Mucosa of stomach (tissue), 1 donor: ENCODE measurements around the gene HYAL2.

Experiments used
- H3K27me3 ChIP-seq: one replicate; pipeline ENCODE4 v1.7.0; 2013; ENCODE audit warnings: mild to moderate bottlenecking, low read length; ENCODE audit not compliant: control insufficient read depth, insufficient read depth
- H3K36me3 ChIP-seq: one replicate; pipeline ENCODE4 v1.7.0; 2013; ENCODE audit warnings: low read length; ENCODE audit not compliant: control insufficient read depth, insufficient read depth
- H3K4me1 ChIP-seq: one replicate; pipeline ENCODE4 v1.7.0; 2013; ENCODE audit warnings: mild to moderate bottlenecking, low read length; ENCODE audit not compliant: control insufficient read depth, insufficient read depth
- H3K4me3 ChIP-seq: one replicate; pipeline ENCODE4 v1.7.0; 2013; ENCODE audit warnings: low read length
- H3K9ac ChIP-seq: one replicate; pipeline ENCODE4 v1.7.0; 2013; ENCODE audit warnings: mild to moderate bottlenecking, low read length, moderate library complexity
- H3K9me3 ChIP-seq: one replicate; pipeline ENCODE4 v1.7.0; 2013; ENCODE audit warnings: mild to moderate bottlenecking, low read length, moderate library complexity; ENCODE audit not compliant: control insufficient read depth
- donor health status: Pancreatic carcinoma.

Gene HYAL2

GRCh38 chr3:50356553-50356952 lies 34.0 kb upstream of the HYAL2 start:
- peak overlapping the region; percentile 91 for H3K9ac ChIP-seq
- H3K27me3 ChIP-seq, result no peaks in the 10 kb centered on the region
- H3K9me3 ChIP-seq, result no peaks in the 10 kb centered on the region
- H3K4me3 ChIP-seq, result peak overlapping the region; percentile 27
- H3K36me3 ChIP-seq, result peaks cover 5% of the 10 kb centered on the region
- H3K4me1 ChIP-seq, result peaks cover 46% of the 10 kb centered on the region

GRCh38 chr3:50355829-50356552 lies 33.4 kb upstream of the HYAL2 start:
- Histone ChIP-seq H3K36me3 (peaks cover 5% of the 10 kb centered on the region), H3K27me3 (no peaks in the 10 kb centered on the region), H3K9ac (peak overlapping the region; percentile 91), H3K9me3 (no peaks in the 10 kb centered on the region), H3K4me1 (peaks cover 52% of the 10 kb centered on the region), H3K4me3 (peak overlapping the region; percentile 27)

DNA sequence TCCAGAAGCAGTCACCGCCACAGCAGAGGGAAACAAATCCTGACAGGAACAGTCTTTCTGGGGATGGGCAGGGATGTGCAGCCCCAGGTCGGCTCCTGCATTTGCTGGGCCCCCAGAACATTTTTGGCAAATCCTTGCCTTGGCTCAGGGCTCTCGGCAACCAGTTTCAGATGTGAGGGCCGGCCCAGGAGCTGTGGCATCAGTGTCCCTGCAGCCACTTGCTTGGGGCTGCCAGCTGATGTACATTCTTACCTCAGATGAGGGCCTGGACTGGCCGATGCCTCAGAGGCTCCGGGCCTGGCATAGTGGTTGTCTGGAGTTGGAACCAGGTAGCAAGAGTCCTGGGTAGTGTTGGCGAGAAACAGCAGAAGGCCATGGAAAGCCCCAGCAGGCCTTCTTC lies 32.3 kb upstream of the HYAL2 start:
- no peak overlapping the region for H3K9ac ChIP-seq
- H3K27me3 ChIP-seq, result no peaks in the 10 kb centered on the region
- H3K4me1 ChIP-seq, result peaks cover 59% of the 10 kb centered on the region
- no peak overlapping the region for H3K4me3 ChIP-seq
- no peaks in the 10 kb centered on the region for H3K9me3 ChIP-seq
- H3K36me3 ChIP-seq, result peaks cover 5% of the 10 kb centered on the region

- Histone ChIP-seq H3K27me3 (no peaks in the 10 kb centered on the region), H3K9me3 (no peaks in the 10 kb centered on the region), H3K9ac (no peak overlapping the region), H3K36me3 (peaks cover 5% of the 10 kb centered on the region), H3K4me1 (peaks cover 64% of the 10 kb centered on the region), H3K4me3 (no peak overlapping the region)
Observed at GRCh38 chr3:50354186-50354764, 31.7 kb upstream of the HYAL2 start.

DNA sequence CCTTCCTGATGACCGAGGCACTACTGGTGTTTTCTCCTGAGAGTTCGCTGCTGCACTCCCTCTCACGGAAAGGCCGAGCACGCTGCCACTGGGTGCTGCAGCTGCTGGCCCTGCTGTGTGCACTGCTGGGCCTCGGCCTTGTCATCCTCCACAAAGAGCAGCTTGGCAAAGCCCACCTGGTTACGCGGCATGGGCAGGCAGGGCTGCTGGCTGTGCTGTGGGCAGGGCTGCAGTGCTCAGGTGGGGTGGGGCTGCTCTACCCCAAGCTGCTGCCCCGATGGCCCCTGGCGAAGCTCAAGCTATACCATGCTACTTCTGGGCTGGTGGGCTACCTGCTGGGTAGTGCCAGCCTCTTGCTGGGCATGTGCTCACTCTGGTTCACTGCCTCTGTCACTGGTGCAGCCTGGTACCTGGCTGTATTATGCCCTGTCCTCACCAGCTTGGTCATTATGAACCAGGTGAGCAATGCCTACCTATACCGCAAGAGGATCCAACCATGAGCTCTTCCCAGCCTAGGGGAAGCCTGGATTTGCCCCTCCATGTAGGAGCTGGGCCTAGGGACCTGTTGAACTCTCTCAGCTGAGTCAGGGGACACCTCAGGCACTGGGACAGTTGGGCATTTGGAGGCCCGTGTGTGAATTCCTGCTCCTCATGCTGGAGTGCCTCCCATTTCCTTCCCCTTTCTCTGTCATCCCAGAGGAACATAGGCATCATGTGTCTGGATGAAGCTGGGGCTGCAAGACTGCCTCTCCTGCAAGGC lies 30.9 kb upstream of the HYAL2 start:
- Histone ChIP-seq H3K4me3 (no peak overlapping the region), H3K36me3 (peaks cover 8% of the 10 kb centered on the region), H3K9ac (no peak overlapping the region), H3K4me1 (peaks cover 62% of the 10 kb centered on the region), H3K9me3 (no peaks in the 10 kb centered on the region), H3K27me3 (no peaks in the 10 kb centered on the region)

GRCh38 chr3:50352781-50353180 lies 30.2 kb upstream of the HYAL2 start:
- no peak overlapping the region for H3K9ac ChIP-seq
- peaks cover 11% of the 10 kb centered on the region for H3K36me3 ChIP-seq
- peaks cover 55% of the 10 kb centered on the region for H3K4me1 ChIP-seq
- no peaks in the 10 kb centered on the region for H3K9me3 ChIP-seq
- no peak overlapping the region for H3K4me3 ChIP-seq
- H3K27me3 ChIP-seq, result no peaks in the 10 kb centered on the region

DNA sequence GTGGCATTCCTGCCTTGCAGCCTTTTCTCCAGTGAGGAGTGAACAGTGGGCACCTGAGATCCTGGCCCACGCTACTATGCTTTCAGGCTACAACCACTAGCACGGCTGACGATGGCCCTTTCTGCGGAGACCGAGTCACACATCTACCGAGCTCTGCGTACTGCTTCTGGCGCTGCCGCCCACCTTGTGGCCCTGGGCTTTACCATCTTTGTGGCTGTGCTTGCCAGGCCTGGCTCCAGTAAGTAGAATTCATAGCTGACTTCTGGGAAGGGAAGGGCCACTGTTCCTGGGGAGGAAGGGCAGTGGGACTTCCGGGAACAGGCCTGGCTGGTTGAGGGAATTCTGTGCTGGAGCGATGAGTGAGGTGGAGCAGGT lies 28.8 kb upstream of the HYAL2 start:
- Histone ChIP-seq H3K4me3 (peak overlapping the region; percentile 91), H3K36me3 (peaks cover 8% of the 10 kb centered on the region), H3K4me1 (peaks cover 47% of the 10 kb centered on the region)

GRCh38 chr3:50350527-50351322 lies 28.2 kb upstream of the HYAL2 start, which contains the start of the genes CYB561D2 and NPRL2:
Gene CYB561D2, plus strand, starts transcription at chr3:50350862. Its CDS starts 572 bp downstream, at chr3:50351434.
Gene NPRL2, minus strand, starts transcription at chr3:50350775. Its CDS starts 123 bp downstream, at chr3:50350652.
- Histone ChIP-seq H3K4me1 (peaks cover 44% of the 10 kb centered on the region), H3K9me3 (no peaks in the 10 kb centered on the region), H3K4me3 (peak within 1 kb of the TSS; percentile 91), H3K27me3 (no peaks in the 10 kb centered on the region), H3K9ac (peak within 1 kb of the TSS; percentile 77), H3K36me3 (peaks cover 8% of the 10 kb centered on the region)

More for the DNA sequence above, 28.8 kb upstream of the HYAL2 start:
- no peaks in the 10 kb centered on the region for H3K27me3 ChIP-seq
- H3K9me3 ChIP-seq, result no peaks in the 10 kb centered on the region
- peak overlapping the region; percentile 77 for H3K9ac ChIP-seq

- Histone ChIP-seq H3K9ac (peak overlapping the region; percentile 77), H3K36me3 (peaks cover 8% of the 10 kb centered on the region), H3K4me3 (peak overlapping the region; percentile 91), H3K4me1 (peaks cover 44% of the 10 kb centered on the region), H3K27me3 (no peaks in the 10 kb centered on the region), H3K9me3 (no peaks in the 10 kb centered on the region)
Observed at GRCh38 chr3:50350213-50350526, 27.6 kb upstream of the HYAL2 start.

GRCh38 chr3:50347187-50347813 lies 24.8 kb upstream of the HYAL2 start:
- peaks cover 8% of the 10 kb centered on the region for H3K36me3 ChIP-seq
- peaks cover 40% of the 10 kb centered on the region for H3K4me1 ChIP-seq
- H3K27me3 ChIP-seq, result no peaks in the 10 kb centered on the region
- H3K4me3 ChIP-seq, result no peak overlapping the region
- H3K9me3 ChIP-seq, result no peaks in the 10 kb centered on the region
- H3K9ac ChIP-seq, result no peak overlapping the region

GRCh38 chr3:50345586-50346234 lies 23.2 kb upstream of the HYAL2 start, which contains the start of gene ZMYND10:
Gene ZMYND10, minus strand, starts transcription at chr3:50345732. Its CDS starts 153 bp downstream, at chr3:50345579.
- H3K9me3 ChIP-seq, result no peaks in the 10 kb centered on the region
- H3K36me3 ChIP-seq, result peaks cover 8% of the 10 kb centered on the region
- H3K4me3 ChIP-seq, result no peak within 1 kb of the TSS
- H3K4me1 ChIP-seq, result peaks cover 41% of the 10 kb centered on the region
- H3K9ac ChIP-seq, result peak within 1 kb of the TSS; percentile 47
- no peaks in the 10 kb centered on the region for H3K27me3 ChIP-seq
